Stimulated activated CD8-positive, alpha-beta memory T cell treated with anti-CD3 and anti-CD28 coated beads, Interleukin-15, amount 100 ng/mL, for 24 hours (primary cell): ENCODE data around the gene TUBA1A.
"Not testable (repeated sequence)": the region's sequence is repeated elsewhere in the genome, so short reads cannot be mapped to it uniquely, and the experiment has no call there.

Experiments
- DNase-seq: peaks from one replicate; pipeline ENCODE4 v3.0.0-alpha.2; 2020; ENCODE audit warnings: low read depth

Gene TUBA1A

DNA sequence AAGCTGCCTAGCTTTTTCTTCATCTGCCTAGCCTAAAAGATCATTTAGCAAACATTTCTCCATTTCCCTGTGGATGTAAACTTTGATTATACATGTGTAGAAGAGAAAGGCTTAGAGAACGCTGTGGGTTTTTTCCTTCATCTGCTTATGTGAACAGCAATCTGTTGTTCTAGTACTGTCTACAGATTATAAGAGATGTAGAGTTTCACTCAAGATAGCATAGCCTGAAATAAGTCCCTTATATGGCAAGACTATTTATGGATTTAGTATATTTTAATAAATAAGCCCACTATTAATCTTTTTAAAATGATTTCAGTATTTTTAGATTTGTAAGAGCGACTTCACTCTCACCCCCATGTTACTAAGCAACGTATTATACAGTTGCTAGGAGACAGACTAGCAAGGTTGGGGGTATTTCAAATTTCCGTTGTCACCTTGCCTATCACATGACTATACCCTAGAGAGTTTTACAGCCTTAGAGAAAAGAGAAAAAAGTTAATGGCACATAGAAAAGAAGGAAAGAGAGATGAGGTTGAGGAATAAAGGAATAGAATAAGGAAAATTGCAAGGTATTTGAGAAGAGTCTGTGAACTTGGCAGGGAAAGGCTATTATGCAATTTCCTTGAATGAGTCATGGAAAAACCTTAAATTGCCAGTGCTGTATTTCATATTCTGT lies 12.2 kb upstream of the TUBA1A start:
- DNase-seq: no peak

GRCh38 chr12:49198431-49199155 lies 9.7 kb upstream of the TUBA1A start:
- no peak for DNase-seq

DNA sequence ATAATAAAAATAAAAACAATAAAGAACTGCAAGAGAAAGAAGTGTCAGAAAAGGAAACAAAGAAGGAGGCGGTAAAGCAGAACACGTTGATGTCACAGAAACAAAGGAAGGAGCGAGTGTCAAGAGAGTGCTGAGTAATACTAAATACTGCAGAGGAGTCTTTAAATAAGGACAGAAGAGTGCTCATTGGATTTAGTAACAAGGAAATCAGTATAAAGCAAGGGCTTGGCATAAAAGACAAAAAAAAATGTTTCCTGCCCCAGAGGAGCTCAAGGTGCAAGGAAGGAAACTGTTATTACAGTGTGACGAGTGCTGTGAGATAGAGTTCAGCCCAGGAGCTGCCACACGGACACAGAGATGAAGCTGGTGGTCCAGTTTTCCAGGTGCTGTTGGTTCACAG lies 8.4 kb upstream of the TUBA1A start:
- no peak for DNase-seq

DNA sequence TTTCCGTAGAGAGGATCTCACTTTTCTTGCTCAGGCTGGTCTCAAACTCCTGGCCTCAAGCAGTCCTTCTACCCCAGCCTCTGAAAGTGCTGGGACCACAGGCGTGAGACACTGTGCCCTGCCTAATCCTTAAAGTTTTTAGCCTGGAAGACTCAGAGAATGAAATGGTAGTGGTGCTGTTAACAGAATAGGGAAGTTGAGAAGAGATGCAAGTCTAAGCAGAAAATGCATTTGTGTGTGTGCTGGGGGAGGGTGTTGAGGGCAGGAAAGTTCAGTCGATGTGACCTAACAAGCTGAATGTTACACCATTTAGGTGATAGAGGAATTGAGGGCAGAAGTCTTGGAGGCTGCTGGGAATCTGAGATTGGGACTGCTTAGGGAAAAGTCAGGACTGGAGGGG lies 6.9 kb upstream of the TUBA1A start:
- DNase-seq: no peak

GRCh38 chr12:49193746-49194145 lies 4.9 kb upstream of the TUBA1A start:
- not testable (repeated sequence) for DNase-seq

DNA sequence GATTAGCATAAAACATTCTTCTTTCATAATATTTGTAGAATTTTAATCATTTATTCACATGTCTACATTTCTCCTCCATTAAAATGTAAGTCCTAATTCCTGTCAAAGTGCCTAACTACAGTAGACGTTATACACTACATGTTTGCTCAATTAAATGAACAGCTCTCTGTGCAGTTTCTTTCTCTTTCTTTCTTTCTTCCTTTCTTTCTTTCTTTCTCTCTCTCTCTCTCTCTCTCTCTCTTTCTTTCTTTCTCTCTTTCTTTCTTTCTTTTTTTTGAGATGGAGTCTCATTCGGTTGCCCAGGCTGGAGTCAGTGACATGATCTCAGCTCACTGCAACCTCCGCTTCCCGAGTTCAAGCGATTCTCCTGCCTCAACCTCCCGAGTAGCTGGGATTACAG lies 2.6 kb upstream of the TUBA1A start:
- not testable (repeated sequence) for DNase-seq

GRCh38 chr12:49190974-49191373 lies 2.1 kb upstream of the TUBA1A start:
- DNase-seq: no peak

- DNase-seq: no peak
These were observed 1.1 kb upstream of the TUBA1A start for GRCh38 chr12:49189731-49190716.

GRCh38 chr12:49188201-49188915 lies 522 bp downstream of the TUBA1A start:
- peak; percentile 31 for DNase-seq

GRCh38 chr12:49187184-49187583 lies 1.7 kb downstream of the TUBA1A start:
- DNase-seq: no peak

DNA sequence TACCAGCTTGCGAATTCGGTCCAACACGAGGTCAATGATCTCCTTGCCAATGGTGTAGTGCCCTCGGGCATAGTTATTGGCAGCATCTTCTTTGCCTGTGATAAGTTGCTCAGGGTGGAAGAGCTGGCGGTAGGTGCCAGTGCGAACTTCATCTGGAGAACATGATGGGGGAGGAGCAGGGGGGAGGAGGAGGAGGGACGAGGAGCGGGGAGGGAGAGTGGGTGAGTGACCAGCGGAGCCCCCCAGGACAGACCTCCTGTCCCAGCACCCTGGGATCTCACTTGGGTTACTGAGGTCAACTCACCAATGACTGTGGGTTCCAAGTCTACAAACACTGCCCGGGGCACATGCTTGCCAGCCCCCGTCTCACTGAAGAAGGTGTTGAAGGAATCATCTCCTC lies 2.6 kb downstream of the TUBA1A start:
- not testable (repeated sequence) for DNase-seq

GRCh38 chr12:49184697-49185096 lies 4.2 kb downstream of the TUBA1A start:
- not testable (repeated sequence) for DNase-seq

- DNase-seq: not testable (repeated sequence)
These were observed 5.5 kb downstream of the TUBA1A start for GRCh38 chr12:49183214-49183950.

DNA sequence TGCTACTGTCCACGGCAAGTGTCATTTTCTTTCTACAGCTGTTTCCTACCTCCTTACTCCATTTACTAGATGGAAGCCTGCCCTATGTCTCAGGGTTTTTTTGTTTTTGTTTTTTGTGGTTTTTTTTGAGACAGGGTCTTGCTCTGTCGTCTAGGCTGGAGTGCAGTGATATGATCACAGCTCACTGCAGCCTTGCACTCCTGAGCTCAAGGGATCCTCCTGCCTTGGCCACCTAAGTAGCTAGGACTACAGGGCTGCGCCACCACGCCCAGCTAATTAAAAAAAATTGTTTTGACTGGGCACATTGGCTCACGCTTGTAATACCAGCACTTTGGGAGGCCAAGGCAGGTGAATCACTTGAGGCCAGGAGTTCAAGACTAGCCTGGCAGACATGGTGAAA lies 14.7 kb downstream of the TUBA1A start:
- no peak for DNase-seq

DNA sequence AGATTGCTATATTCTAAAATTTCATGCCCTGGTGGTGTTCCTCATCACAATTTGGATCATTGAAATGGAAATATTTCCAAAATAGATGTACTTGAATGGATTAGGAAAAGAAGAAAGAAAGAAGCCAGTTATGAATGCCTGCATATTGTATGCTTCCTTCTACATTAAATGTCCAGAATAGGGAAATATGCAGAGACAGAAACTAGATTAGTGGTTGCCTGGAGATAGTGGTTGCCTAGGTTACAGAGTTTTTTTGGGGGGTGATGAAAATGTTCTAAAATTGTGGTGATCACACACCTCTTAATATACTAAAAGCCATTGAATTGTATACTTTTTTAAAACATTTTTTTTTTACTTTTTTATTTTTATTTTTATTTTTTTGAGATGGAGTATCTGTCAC lies 18.0 kb downstream of the TUBA1A start:
- no peak for DNase-seq

- no peak for DNase-seq
These were observed 23.8 kb downstream of the TUBA1A start for GRCh38 chr12:49165114-49165513.

DNA sequence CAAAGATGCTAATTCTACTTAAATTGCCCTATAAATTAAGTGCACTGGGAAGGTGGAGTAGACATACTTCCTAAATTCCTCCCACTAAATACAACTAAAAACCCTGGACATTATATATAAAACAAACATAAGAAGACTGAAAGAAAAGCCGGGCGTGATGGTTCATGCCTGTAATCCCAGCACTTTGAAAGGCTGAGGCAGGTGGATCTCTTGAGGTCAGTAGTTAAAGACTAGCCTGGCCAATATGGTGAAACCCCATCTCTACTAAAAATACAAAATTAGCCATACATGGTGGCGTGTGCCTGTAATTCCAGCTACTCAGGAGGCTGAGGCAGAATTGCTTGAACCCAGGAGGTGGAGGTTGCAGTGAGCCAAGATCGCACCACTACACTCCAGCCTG lies 27.0 kb downstream of the TUBA1A start:
- not testable (repeated sequence) for DNase-seq

GRCh38 chr12:49161092-49161795 lies 27.6 kb downstream of the TUBA1A start:
- no peak for DNase-seq

DNA sequence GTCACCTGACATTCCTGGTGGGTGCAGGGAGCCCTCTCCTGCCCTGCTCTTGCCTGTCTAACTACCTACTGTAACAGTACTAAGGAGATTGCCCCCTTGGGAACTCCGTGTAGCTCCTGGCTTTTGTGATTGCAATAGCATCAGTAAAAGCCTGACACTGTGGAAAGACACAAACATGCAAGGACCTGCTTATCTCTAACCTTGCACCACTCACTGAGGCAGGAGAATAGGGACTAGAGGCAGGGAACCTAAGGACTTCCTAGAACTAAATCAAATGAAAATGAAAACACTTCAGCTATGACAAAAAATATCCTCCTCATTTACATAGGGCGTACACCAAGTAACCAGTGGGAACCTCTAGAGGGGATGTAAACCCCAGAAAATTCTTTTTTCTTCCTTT lies 28.5 kb downstream of the TUBA1A start:
- DNase-seq: no peak

GRCh38 chr12:49154221-49154620 lies 34.7 kb downstream of the TUBA1A start:
- no peak for DNase-seq

GRCh38 chr12:49147384-49147783 lies 41.5 kb downstream of the TUBA1A start:
- no peak for DNase-seq
